Cardiac muscle cell (in vitro differentiated cells and primary cell): Measurements from ENCODE around the gene SERP2. TPM values are rescaled to one million over a fixed set of nuclear protein-coding genes. Genes with fewer than 3 reads are reported as not detected.

ENCODE experiments used
- DNase-seq, 2 donors: peaks; one replicate each; pipeline versions ENCODE4 v3.0.0 to v3.0.0-alpha.2; 2010 to 2017; ENCODE audit warnings: low read depth in 1 of 2, low spot score in 1 of 2
- H3K27ac ChIP-seq: fragments of 200-600 bp; sonication (generic); 2 replicates; pipeline ENCODE4 v1.5.1; 2016
- H3K27me3 ChIP-seq: fragments of 200-600 bp; sonication (generic); 2 replicates; pipeline ENCODE4 v1.6.0; 2016; ENCODE audit warnings: control low read depth
- H3K36me3 ChIP-seq: fragments of 200-600 bp; sonication (generic); 2 replicates; pipeline ENCODE4 v1.5.1; 2016; ENCODE audit warnings: control low read depth
- H3K4me1 ChIP-seq: fragments of 200-600 bp; sonication (generic); 2 replicates; pipeline ENCODE4 v1.8.1; 2017; ENCODE audit warnings: low read depth, mild to moderate bottlenecking, mixed run types
- H3K4me3 ChIP-seq: fragments of 200-600 bp; sonication (generic); 2 replicates; pipeline ENCODE4 v1.5.1; 2016; ENCODE audit warnings: mild to moderate bottlenecking
- H3K9me3 ChIP-seq: fragments of 200-600 bp; sonication (generic); 2 replicates; pipeline ENCODE4 v1.5.1; 2017; ENCODE audit warnings: low read depth, mild to moderate bottlenecking, control low read depth
- polyA plus RNA-seq: library from polyadenylated mRNA; unstranded; fragments of >200 nt; fragmentation: Nextera tagmentation; extraction: Ambion mirVana; gene quantifications from 2 replicates; pipeline ENCODE4 v1.2.1, GENCODE V29; 2016
- total RNA-seq: library from RNA; depleted of rRNA; stranded (reverse); fragments of >200 nt; gene quantifications from 2 replicates; pipeline ENCODE4 v1.2.3, GENCODE V29; 2016
- TF ChIP-seq, protein P1 (sequence below): IDR thresholded peaks from 2 replicates; pipeline ENCODE4 v1.5.1; 2012; ENCODE audit warnings: low read depth, mild to moderate bottlenecking, low read length

SERP2 gene
- total and polyA plus RNA-seq, 2 experiments from 2014 or later = 3.5 to 9.0 TPM

DNA sequence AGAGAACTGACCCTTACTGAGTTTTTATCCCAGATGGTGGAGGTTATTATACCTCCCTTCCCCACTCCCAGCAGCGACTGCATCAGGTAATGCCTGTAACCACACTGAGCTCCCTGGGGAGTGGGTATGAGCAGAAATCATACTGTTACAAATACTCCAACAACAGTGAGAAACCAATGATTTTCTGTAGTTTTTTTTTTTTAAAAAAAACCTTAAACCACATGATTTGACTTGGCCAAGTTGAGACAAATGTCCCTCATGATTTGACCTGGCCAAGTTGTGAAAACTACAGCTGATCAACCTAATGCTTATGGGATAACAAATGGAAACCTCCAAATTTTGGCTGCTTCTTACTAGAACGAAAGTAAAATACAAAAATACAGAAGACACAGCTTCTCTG, 33.1 kb upstream of the SERP2 start:
- TF ChIP-seq, protein P1, sequence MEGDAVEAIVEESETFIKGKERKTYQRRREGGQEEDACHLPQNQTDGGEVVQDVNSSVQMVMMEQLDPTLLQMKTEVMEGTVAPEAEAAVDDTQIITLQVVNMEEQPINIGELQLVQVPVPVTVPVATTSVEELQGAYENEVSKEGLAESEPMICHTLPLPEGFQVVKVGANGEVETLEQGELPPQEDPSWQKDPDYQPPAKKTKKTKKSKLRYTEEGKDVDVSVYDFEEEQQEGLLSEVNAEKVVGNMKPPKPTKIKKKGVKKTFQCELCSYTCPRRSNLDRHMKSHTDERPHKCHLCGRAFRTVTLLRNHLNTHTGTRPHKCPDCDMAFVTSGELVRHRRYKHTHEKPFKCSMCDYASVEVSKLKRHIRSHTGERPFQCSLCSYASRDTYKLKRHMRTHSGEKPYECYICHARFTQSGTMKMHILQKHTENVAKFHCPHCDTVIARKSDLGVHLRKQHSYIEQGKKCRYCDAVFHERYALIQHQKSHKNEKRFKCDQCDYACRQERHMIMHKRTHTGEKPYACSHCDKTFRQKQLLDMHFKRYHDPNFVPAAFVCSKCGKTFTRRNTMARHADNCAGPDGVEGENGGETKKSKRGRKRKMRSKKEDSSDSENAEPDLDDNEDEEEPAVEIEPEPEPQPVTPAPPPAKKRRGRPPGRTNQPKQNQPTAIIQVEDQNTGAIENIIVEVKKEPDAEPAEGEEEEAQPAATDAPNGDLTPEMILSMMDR = no peak
- Histone ChIP-seq H3K36me3 (no peaks in the 10 kb centered on the region), H3K4me1 (no peaks in the 10 kb centered on the region), H3K4me3 (no peak overlapping the region), H3K9me3 (no peaks in the 10 kb centered on the region), H3K27me3 (no peaks in the 10 kb centered on the region), H3K27ac (no peak overlapping the region)
- no peak for DNase-seq

DNA sequence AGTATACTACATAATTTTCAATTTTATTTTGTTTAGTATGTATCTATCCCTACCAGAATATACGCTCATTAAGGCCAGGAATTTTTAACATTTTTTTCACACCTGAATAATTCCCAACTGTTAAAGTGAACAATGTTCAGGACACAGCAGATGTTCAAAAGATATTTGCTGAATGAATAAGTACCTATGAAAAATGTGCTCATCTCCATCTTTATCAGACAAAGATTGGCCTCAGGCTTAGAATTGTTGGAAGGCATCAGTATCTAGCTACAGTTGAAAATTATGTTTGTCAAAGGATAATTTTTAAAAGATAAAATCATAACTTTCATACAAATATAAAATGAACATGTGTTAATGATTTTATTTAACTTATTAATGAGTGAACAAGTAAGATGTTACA, 30.9 kb upstream of the SERP2 start:
- TF ChIP-seq, protein P1 = no peak
- Histone ChIP-seq H3K27ac (no peak overlapping the region), H3K9me3 (no peaks in the 10 kb centered on the region), H3K4me1 (no peaks in the 10 kb centered on the region), H3K36me3 (no peaks in the 10 kb centered on the region), H3K4me3 (no peak overlapping the region), H3K27me3 (no peaks in the 10 kb centered on the region)
- DNase-seq = no peak

DNA sequence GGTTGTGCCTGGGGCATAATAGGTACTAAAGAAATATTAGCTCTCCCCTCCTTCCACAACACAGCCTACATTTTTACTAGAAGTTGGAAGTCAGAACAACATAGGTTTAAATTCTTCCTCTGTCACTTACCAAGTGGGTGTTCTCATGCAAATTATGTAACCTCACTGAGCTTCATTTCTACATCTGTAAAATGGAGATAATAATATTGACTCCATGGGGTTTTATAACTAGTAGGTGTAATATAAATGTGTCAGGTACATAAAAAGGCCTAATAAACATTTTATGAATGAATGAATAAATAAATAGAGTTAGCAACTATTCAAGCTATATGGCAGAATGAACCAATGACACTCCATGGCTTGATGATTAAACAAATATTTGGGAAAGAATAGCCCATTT, 27.1 kb upstream of the SERP2 start:
- TF ChIP-seq, protein P1 = no peak
- no peaks in the 10 kb centered on the region for H3K9me3 ChIP-seq
- peaks cover 12% of the 10 kb centered on the region for H3K4me1 ChIP-seq
- H3K27me3 ChIP-seq = no peaks in the 10 kb centered on the region
- H3K4me3 ChIP-seq = no peak overlapping the region
- no peak overlapping the region for H3K27ac ChIP-seq
- DNase-seq = no peak
- H3K36me3 ChIP-seq = no peaks in the 10 kb centered on the region

DNA sequence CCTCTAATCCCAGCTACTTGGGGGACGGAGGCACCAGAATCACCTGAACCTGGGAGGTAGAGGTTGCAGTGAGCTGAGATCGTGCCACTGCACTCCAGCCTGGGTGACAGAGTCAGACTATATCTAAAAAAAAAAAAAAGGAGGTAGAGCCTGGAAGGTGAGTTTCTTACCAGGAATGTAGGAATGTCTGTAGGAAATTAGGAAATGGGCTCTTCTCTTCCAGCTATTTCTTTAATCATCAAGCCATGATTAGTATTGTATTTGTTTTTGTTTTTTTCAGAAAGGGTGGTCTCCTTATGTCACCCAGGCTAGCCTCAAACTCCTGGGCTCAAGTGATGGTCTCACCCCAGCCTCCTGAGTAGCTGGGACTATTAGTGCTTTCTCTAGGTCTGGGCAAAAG, 26.3 kb upstream of the SERP2 start:
- no peak for DNase-seq
- Histone ChIP-seq H3K4me1 (peaks cover 20% of the 10 kb centered on the region), H3K9me3 (no peaks in the 10 kb centered on the region), H3K27ac (no peak overlapping the region), H3K36me3 (no peaks in the 10 kb centered on the region), H3K27me3 (no peaks in the 10 kb centered on the region), H3K4me3 (no peak overlapping the region)
- TF ChIP-seq, protein P1 = no peak

DNA sequence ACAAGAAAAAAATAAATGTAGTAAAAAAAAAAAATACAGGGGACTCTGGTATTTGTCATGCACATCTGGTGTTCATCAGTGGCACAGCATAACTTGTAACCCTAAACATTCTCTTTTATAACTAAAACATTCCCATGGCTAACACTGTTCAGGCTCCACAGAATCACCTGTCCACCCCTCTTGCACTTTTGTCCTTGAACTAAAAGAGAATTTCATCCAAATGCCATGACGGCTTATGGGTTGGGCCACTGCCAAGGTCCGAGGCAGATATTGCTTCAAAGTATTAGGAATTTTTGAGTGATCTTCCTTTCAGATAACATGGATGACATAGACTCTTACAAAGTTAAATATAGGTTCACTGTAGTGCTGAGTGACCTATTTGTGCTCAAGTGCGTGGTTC, 25.7 kb upstream of the SERP2 start:
- H3K4me3 ChIP-seq = no peak overlapping the region
- peak; percentile 13 to 47 for DNase-seq
- H3K4me1 ChIP-seq = peaks cover 22% of the 10 kb centered on the region
- H3K27ac ChIP-seq = peak overlapping the region; percentile 54
- H3K27me3 ChIP-seq = no peaks in the 10 kb centered on the region
- H3K9me3 ChIP-seq = no peaks in the 10 kb centered on the region
- H3K36me3 ChIP-seq = no peaks in the 10 kb centered on the region
- TF ChIP-seq, protein P1 = no peak

DNA sequence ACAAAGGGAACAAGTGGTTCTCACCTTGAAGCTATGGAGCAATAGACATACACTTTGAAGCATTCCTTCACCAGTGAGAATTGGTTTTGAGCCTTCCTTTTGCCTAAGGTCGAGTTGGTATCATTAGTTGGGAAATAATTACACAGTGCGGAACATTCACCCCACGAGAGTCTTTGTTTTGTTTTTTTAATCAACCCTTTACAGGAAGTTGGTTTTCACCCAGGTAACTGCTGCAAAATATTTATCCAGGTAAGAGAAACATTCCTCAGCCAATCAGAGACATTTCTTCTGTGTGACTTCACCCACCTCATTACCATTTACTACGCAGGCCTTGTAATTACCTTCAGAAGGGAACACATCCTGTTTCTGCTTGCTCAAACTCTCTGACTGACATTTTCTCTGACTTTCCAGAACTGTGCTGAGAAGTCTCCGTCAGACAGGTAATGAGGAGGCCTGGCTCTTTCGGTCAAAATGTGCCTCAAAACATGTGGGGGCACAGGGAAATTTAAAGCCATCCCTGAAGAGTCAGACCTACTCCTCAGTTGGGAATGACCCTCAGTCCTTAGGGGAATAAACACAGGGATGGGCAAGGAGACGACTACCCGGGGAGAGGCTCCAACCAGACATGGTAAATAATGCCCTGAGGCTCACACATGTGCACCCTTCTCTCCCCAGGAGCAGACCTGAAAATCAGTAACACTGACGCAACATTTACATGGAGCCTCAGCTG, 22.7 kb upstream of the SERP2 start:
- TF ChIP-seq, protein P1 = no peak
- Histone ChIP-seq H3K36me3 (no peaks in the 10 kb centered on the region), H3K4me1 (peaks cover 25% of the 10 kb centered on the region), H3K27ac (no peak overlapping the region), H3K4me3 (no peak overlapping the region), H3K9me3 (no peaks in the 10 kb centered on the region), H3K27me3 (no peaks in the 10 kb centered on the region)
- no peak for DNase-seq
